Ascending aorta (tissue), 2 donors: ENCODE results near the gene KCNA3. TPM values are rescaled to one million over a fixed set of nuclear protein-coding genes. Genes with fewer than 3 reads are reported as not detected.
"Not testable (repeated sequence)": the region's sequence is repeated elsewhere in the genome, so short reads cannot be mapped to it uniquely, and the experiment has no call there.

Experiments used
- DNase-seq, 2 donors: peaks; one replicate each; pipeline ENCODE4 v3.0.0-alpha.2; 2019; ENCODE audit warnings: low spot score in 2 of 2
- H3K27ac ChIP-seq, 2 donors: fragments of 200-600 bp; sonication (generic); one replicate each; pipeline ENCODE4 v1.5.1; 2016 to 2017; ENCODE audit warnings: mild to moderate bottlenecking in 1 of 2
- H3K27me3 ChIP-seq: fragments of 200-600 bp; sonication (generic); one replicate; pipeline ENCODE4 v1.5.1; 2017
- H3K36me3 ChIP-seq, 2 donors: fragments of 200-600 bp; sonication (generic); one replicate each; pipeline ENCODE4 v1.5.1; 2016
- H3K4me1 ChIP-seq, 2 donors: fragments of 200-600 bp; sonication (generic); one replicate each; pipeline ENCODE4 v1.5.1; 2016 to 2017; ENCODE audit warnings: mild to moderate bottlenecking in 1 of 2
- H3K4me3 ChIP-seq, 2 donors: fragments of 200-600 bp; sonication (generic); one replicate each; pipeline ENCODE4 v1.5.1; 2016 to 2017; ENCODE audit warnings: mild to moderate bottlenecking in 1 of 2
- H3K9me3 ChIP-seq, 2 donors: fragments of 200-600 bp; sonication (generic); one replicate each; pipeline ENCODE4 v1.5.1; 2016
- CTCF ChIP-seq, 3 experiments: fragments of 200-600 bp in 2 of 3; fragments of 450-650 bp in 1 of 3; sonication (generic) in 2 of 3; IDR thresholded peaks; one replicate each; pipeline ENCODE4 v1.5.1; 2016 to 2019; ENCODE audit warnings: antibody characterized with exemption in 3 of 3, mild to moderate bottlenecking in 1 of 3, moderate library complexity in 1 of 3
- intact Hi-C: fragments of 100-400 bp; cut with DNase I; formaldehyde crosslinking; loops from one replicate; pipeline ENCODE4 v1.15.1; 2023
- total RNA-seq: library from RNA; depleted of rRNA; stranded (reverse); fragments of >200 nt; gene quantifications from one replicate; pipeline ENCODE4 v1.1.0, GENCODE V29; 2016

Gene KCNA3
- total RNA-seq, 1 donor from 2014 or later = not detected

GRCh38 chr1:110667776-110668175 is 7.0 kb downstream of the KCNA3 start:
- Histone ChIP-seq H3K4me3 (no peak overlapping the region), H3K27me3 (peaks cover 3% of the 10 kb centered on the region), H3K4me1 (no peaks in the 10 kb centered on the region), H3K9me3 (no peaks in the 10 kb centered on the region), H3K27ac (no peak overlapping the region), H3K36me3 (no peaks in the 10 kb centered on the region)
- intact Hi-C loops = no loop called here
- no peak for TF ChIP-seq CTCF (IDR thresholded peaks at IDR 0.05)
- DNase-seq = no peak

- intact Hi-C loops = no loop called here
- DNase-seq = no peak
- no peaks in the 10 kb centered on the region for H3K4me1 ChIP-seq
- H3K36me3 ChIP-seq = no peaks in the 10 kb centered on the region
- H3K4me3 ChIP-seq = no peak overlapping the region
- H3K27ac ChIP-seq = no peak overlapping the region
- H3K9me3 ChIP-seq = no peaks in the 10 kb centered on the region
- H3K27me3 ChIP-seq = no peaks in the 10 kb centered on the region
- TF ChIP-seq CTCF (IDR thresholded peaks at IDR 0.05) = no peak
These were observed 11.5 kb downstream of the KCNA3 start for GRCh38 chr1:110663241-110663640.

GRCh38 chr1:110659559-110659958 is 15.2 kb downstream of the KCNA3 start:
- H3K4me3 ChIP-seq, H3K4me1 ChIP-seq, H3K27ac ChIP-seq, intact Hi-C loops, H3K36me3 ChIP-seq, H3K27me3 ChIP-seq, DNase-seq, H3K9me3 ChIP-seq: not testable (repeated sequence)

- intact Hi-C loops = no loop called here
- Histone ChIP-seq H3K27me3 (no peaks in the 10 kb centered on the region), H3K4me1 (no peaks in the 10 kb centered on the region), H3K4me3 (no peak overlapping the region), H3K27ac (no peak overlapping the region), H3K9me3 (no peaks in the 10 kb centered on the region), H3K36me3 (no peaks in the 10 kb centered on the region)
- no peak for TF ChIP-seq CTCF (IDR thresholded peaks at IDR 0.05)
- DNase-seq = no peak
These were observed 17.4 kb downstream of the KCNA3 start for GRCh38 chr1:110657351-110657750.

GRCh38 chr1:110650609-110651008 is 24.1 kb downstream of the KCNA3 start:
- H3K27me3 ChIP-seq = no peaks in the 10 kb centered on the region
- TF ChIP-seq CTCF (IDR thresholded peaks at IDR 0.05) = no peak
- H3K9me3 ChIP-seq = no peaks in the 10 kb centered on the region
- intact Hi-C loops = no loop called here
- H3K4me1 ChIP-seq = no peaks in the 10 kb centered on the region
- DNase-seq = no peak
- no peaks in the 10 kb centered on the region for H3K36me3 ChIP-seq
- no peak overlapping the region for H3K4me3 ChIP-seq
- H3K27ac ChIP-seq = no peak overlapping the region

GRCh38 chr1:110648417-110648816 is 26.3 kb downstream of the KCNA3 start:
- intact Hi-C loops = no loop called here

More at GRCh38 chr1:110648417-110648816, 26.3 kb downstream of the KCNA3 start:
- no peak for TF ChIP-seq CTCF (IDR thresholded peaks at IDR 0.05)
- H3K27me3 ChIP-seq = no peaks in the 10 kb centered on the region
- no peaks in the 10 kb centered on the region for H3K4me1 ChIP-seq
- H3K9me3 ChIP-seq = no peaks in the 10 kb centered on the region
- no peak for DNase-seq
- no peaks in the 10 kb centered on the region for H3K36me3 ChIP-seq
- H3K27ac ChIP-seq = no peak overlapping the region
- H3K4me3 ChIP-seq = no peak overlapping the region
